Medulla oblongata (tissue), 1 donor: ENCODE results near the gene SDK1.

Experiments used
- DNase-seq: peaks from one replicate; pipeline ENCODE4 v3.0.0-alpha.2; 2015; ENCODE audit errors: extremely low spot score

SDK1 gene

GRCh38 chr7:4191046-4191445 lies 890.0 kb downstream of the SDK1 start:
- no peak for DNase-seq

- no peak for DNase-seq
Measured at GRCh38 chr7:4191525-4191924, 890.5 kb downstream of the SDK1 start.

GRCh38 chr7:4195660-4196059 lies 894.6 kb downstream of the SDK1 start:
- no peak for DNase-seq

GRCh38 chr7:4196121-4196819 lies 895.2 kb downstream of the SDK1 start:
- no peak for DNase-seq

GRCh38 chr7:4198301-4198700 lies 897.2 kb downstream of the SDK1 start:
- no peak for DNase-seq

GRCh38 chr7:4200546-4201094 lies 899.6 kb downstream of the SDK1 start:
- no peak for DNase-seq

- DNase-seq: no peak
Measured at GRCh38 chr7:4201566-4201965, 900.5 kb downstream of the SDK1 start.

GRCh38 chr7:4202154-4202736 lies 901.2 kb downstream of the SDK1 start:
- DNase-seq: no peak

- no peak for DNase-seq
Measured at GRCh38 chr7:4202954-4203353, 901.9 kb downstream of the SDK1 start.

- no peak for DNase-seq
Measured at GRCh38 chr7:4203626-4204512, 902.8 kb downstream of the SDK1 start.

- no peak for DNase-seq
Measured at GRCh38 chr7:4204513-4205165, 903.6 kb downstream of the SDK1 start.

GRCh38 chr7:4205828-4206227 lies 904.8 kb downstream of the SDK1 start:
- no peak for DNase-seq

- DNase-seq: no peak
Measured at GRCh38 chr7:4207011-4207410, 906.0 kb downstream of the SDK1 start.

- no peak for DNase-seq
Measured at GRCh38 chr7:4208086-4208485, 907.0 kb downstream of the SDK1 start.

GRCh38 chr7:4208586-4208985 lies 907.5 kb downstream of the SDK1 start:
- DNase-seq: no peak

GRCh38 chr7:4209126-4209525 lies 908.1 kb downstream of the SDK1 start:
- no peak for DNase-seq

GRCh38 chr7:4209966-4210365 lies 908.9 kb downstream of the SDK1 start:
- no peak for DNase-seq

GRCh38 chr7:4210821-4211220 lies 909.8 kb downstream of the SDK1 start:
- DNase-seq: no peak

- no peak for DNase-seq
Measured at GRCh38 chr7:4211261-4211660, 910.2 kb downstream of the SDK1 start.

GRCh38 chr7:4212376-4212775 lies 911.3 kb downstream of the SDK1 start:
- DNase-seq: no peak

- DNase-seq: no peak
Measured at GRCh38 chr7:4214291-4215155, 913.5 kb downstream of the SDK1 start.
